ENCODE data around the gene GPER1. TPM values are rescaled to one million over a fixed set of nuclear protein-coding genes. Genes with fewer than 3 reads are reported as not detected.

The GPER1 gene
- total RNA-seq, 1 experiment from 2014 or later: not detected

DNA sequence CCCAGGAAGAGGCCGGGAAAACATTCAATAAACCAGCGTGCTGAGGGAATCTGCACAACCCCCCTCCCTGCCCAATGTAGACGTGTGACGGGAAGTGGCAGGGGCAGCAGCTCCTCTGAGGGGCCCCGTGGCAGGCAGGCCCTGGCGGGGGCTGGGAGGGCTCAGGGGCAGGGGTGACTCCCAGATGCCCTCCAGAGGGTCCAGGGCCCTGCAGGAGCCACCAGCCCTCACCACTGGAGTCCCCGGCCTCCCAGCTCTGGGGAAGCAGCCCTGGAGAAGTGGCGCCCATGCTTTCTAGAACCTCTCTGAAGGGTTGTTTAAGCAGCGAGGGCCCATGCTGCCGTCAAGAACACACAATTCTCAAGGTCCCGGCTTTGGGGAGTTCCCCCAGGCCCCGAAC, 8.4 kb upstream of the GPER1 start:
- H3K23ac ChIP-seq (ENCODE audit: insufficient read length, low read depth, low read length): no peak overlapping the region
- no peak for DNase-seq
- 0 out of 4 replicates have a peak, but pooled peaks cover 0 to 6% of the 10 kb centered on the region in 2 experiments for H3K4me1 Mint-ChIP-seq
- H2BK15ac ChIP-seq (ENCODE audit: low read depth, low read length): no peak overlapping the region
- peaks cover 0 to 3% (median 0%) of the 10 kb centered on the region in 3 experiments; a peak in 2 of 7 replicates for H3K36me3 Mint-ChIP-seq (ENCODE audit: insufficient read depth in 1 of 3, low read depth in 3 of 3)
- H3K9me3 Mint-ChIP-seq: no peaks in the 10 kb centered on the region
- no peak overlapping the region for H2BK20ac ChIP-seq (ENCODE audit: low read depth, low read length, poor library complexity, severe bottlenecking)
- H2BK5ac ChIP-seq (ENCODE audit: insufficient read length, low read length): no peak overlapping the region
- H3K4me3 Mint-ChIP-seq: no peak overlapping the region
- H2BK12ac ChIP-seq (ENCODE audit: insufficient read length, low read depth, low read length): no peak overlapping the region
- H4K91ac ChIP-seq (ENCODE audit: insufficient read length, low read depth, low read length): no peak overlapping the region
- H3K27ac Mint-ChIP-seq: peak overlapping the region in 1 of 3 experiments; percentile 51; a peak in 1 of 7 replicates
- no CpG with 5 or more reads among the region's 12 CpGs for WGBS (ENCODE audit: extremely low coverage, insufficient read length, low lambda C conversion rate)
- H3K27me3 Mint-ChIP-seq (ENCODE audit: low read depth): no peaks in the 10 kb centered on the region
- H3T11ph ChIP-seq (ENCODE audit: low read length): no peak overlapping the region
- no peaks in the 10 kb centered on the region for H3K9me3 ChIP-seq (ENCODE audit: control insufficient read depth, low read depth, low read length)
- no peak overlapping the region for H2AFZ ChIP-seq (ENCODE audit: low read length)
- no peaks in the 10 kb centered on the region for H3K23me2 ChIP-seq (ENCODE audit: insufficient read length, low read depth, low read length, poor library complexity, severe bottlenecking)
- H3K18ac ChIP-seq (ENCODE audit: insufficient read length, low read depth, low read length): no peak overlapping the region
- H3K27ac ChIP-seq (ENCODE audit: insufficient read length, low read depth, low read length): no peak overlapping the region
- no peak overlapping the region for H3K4ac ChIP-seq (ENCODE audit: low read depth, low read length)
- no peaks in the 10 kb centered on the region for H3K27me3 ChIP-seq (ENCODE audit: insufficient read depth, low read length)
- H4K8ac ChIP-seq (replicated peaks; ENCODE audit: insufficient read length, low read depth, low read length): no peak overlapping the region
- no peaks in the 10 kb centered on the region for H3K4me1 ChIP-seq (ENCODE audit: insufficient read depth, low read length)
- H3K56ac ChIP-seq (ENCODE audit: insufficient read length, low read depth, low read length): no peak overlapping the region
- TF ChIP-seq CTCF (conservative IDR thresholded peaks at IDR 0.05): no peak
- H3K79me2 ChIP-seq (ENCODE audit: insufficient read depth, low read length): no peaks in the 10 kb centered on the region
- H4K5ac ChIP-seq (ENCODE audit: insufficient read length, low read depth, low read length): no peak overlapping the region
- no peak overlapping the region for H2BK120ac ChIP-seq (ENCODE audit: low read depth, low read length, poor library complexity, severe bottlenecking)
- H3K4me2 ChIP-seq (ENCODE audit: insufficient read depth, insufficient read length, low read length): no peak overlapping the region
- no peak overlapping the region for H3K14ac ChIP-seq (ENCODE audit: insufficient read depth, low read length)
- H3K9ac ChIP-seq (ENCODE audit: extremely low read depth, insufficient read length, low read length): no peak overlapping the region
- H4K20me1 ChIP-seq (ENCODE audit: control insufficient read depth, insufficient read depth, insufficient read length): no peaks in the 10 kb centered on the region
- no peaks in the 10 kb centered on the region for H3K79me1 ChIP-seq (ENCODE audit: insufficient read depth, low read depth, low read length, poor library complexity, severe bottlenecking)
- H2AK5ac ChIP-seq (ENCODE audit: insufficient read length, low read length): no peak overlapping the region

All from H9 (cell line).